Heart left ventricle (tissue), 13 donors: ENCODE results near the gene TMEM213.

Experiments
- CTCF ChIP-seq, 12 donors: fragments of 200-600 bp; sonication (generic) in 4 of 12; IDR thresholded peaks; one replicate each; pipeline versions ENCODE4 v1.5.0 to v1.8.0; 2018 to 2022; ENCODE audit warnings: antibody characterized with exemption in 12 of 12, mild to moderate bottlenecking in 5 of 12
- POLR2A ChIP-seq, 2 donors: fragments of 450-650 bp; IDR thresholded peaks; one replicate each; pipeline ENCODE4 v1.6.1; 2017; ENCODE audit warnings: antibody characterized with exemption in 2 of 2, mild to moderate bottlenecking in 2 of 2, moderate library complexity in 2 of 2
- donor health status: ischemic (EF 13 %, LVEDD 7.1; RV severe dilation, severe dysfunction).
- donor health status: DM: no; HTN: yes; CAD: no.
- donor health status: DM: no; HTN: no; CAD: no.
- donor health status: ischemic (EF 25% LVEDD 6.9; RV normal size, moderate dysfunction).
- donor health status: ischemic (EF 25% LVEDD 5.7; RV mildly dilated, moderate dysfunction).
- donor health status: ischemic (EF 35%, LVEDD 5.7; RV mildly dilated, moderate dysfunction).
- donor health status: nonischemic (EF 11% LVEDD 7.7; RV severe dilation, severe dysfunction).
- donor health status: DM: yes; HTN: yes; CAD: no.
- donor health status: PGD.
- donor health status: ischemic (EF 29% LVEDD 5.4; RV normal size, mild dysfunction).
- donor health status: nonischemic (EF 23%, LVEDD 6.1; RV moderate dilation, normal function).

- no peak for TF ChIP-seq CTCF (IDR thresholded peaks at IDR 0.05)
- TF ChIP-seq POLR2A (IDR thresholded peaks at IDR 0.05) = no peak
These were observed 24.1 kb downstream of the TMEM213 start for GRCh38 chr7:138821912-138822311.
